DND-41 (cell line): ENCODE results near the gene INPP5A.

Source experiments
- ATAC-seq: fragments of 200-7000 bp; cut with Tn5 transposase; 3 replicates; pipeline ENCODE4 v1.9.1; 2021; ENCODE audit warnings: low read depth; ENCODE audit not compliant: insufficient read depth
- DNase-seq: peaks from one replicate; pipeline ENCODE4 v3.0.0-alpha.2; 2020
- H2AFZ ChIP-seq: 2 replicates; pipeline ENCODE4 v1.6.0; 2012; ENCODE audit warnings: low read depth, low read length
- H3K27ac ChIP-seq: 2 replicates; pipeline ENCODE4 v1.5.1; 2012; ENCODE audit warnings: low read length, inconsistent platforms
- H3K27me3 ChIP-seq: fragments of 200-600 bp; sonication (generic); 2 replicates; pipeline ENCODE4 v1.6.0; 2012; ENCODE audit warnings: low read length, mild to moderate bottlenecking, inconsistent platforms; ENCODE audit not compliant: insufficient read depth, poor library complexity
- H3K36me3 ChIP-seq: 2 replicates; pipeline ENCODE4 v1.5.1; 2012; ENCODE audit warnings: low read length, inconsistent platforms; ENCODE audit not compliant: insufficient read depth
- H3K4me1 ChIP-seq: 2 replicates; pipeline ENCODE4 v1.5.1; 2012; ENCODE audit warnings: mild to moderate bottlenecking, low read length; ENCODE audit not compliant: insufficient read depth
- H3K4me2 ChIP-seq: 2 replicates; pipeline ENCODE4 v1.6.0; 2012; ENCODE audit warnings: mild to moderate bottlenecking, moderate library complexity, low read length, inconsistent platforms; ENCODE audit not compliant: insufficient read depth
- H3K4me3 ChIP-seq, 2 experiments: fragments of 200-600 bp in 1 of 2; shearing (Covaris generic) in 1 of 2; 2 replicates each; pipeline ENCODE4 v1.5.1; 2012 to 2016; ENCODE audit warnings: inconsistent platforms in 2 of 2, low read length in 2 of 2, mild to moderate bottlenecking in 2 of 2, low read depth in 1 of 2, moderate library complexity in 1 of 2
- H3K79me2 ChIP-seq: 2 replicates; pipeline ENCODE4 v1.6.0; 2012; ENCODE audit warnings: low read length, inconsistent platforms; ENCODE audit not compliant: insufficient read depth
- H3K9ac ChIP-seq: 2 replicates; pipeline ENCODE4 v1.6.0; 2012; ENCODE audit warnings: low read depth, mild to moderate bottlenecking, inconsistent platforms, low read length, moderate library complexity
- H3K9me3 ChIP-seq: 2 replicates; pipeline ENCODE4 v1.5.1; 2012; ENCODE audit warnings: low read length, moderate library complexity, mild to moderate bottlenecking, inconsistent platforms; ENCODE audit not compliant: insufficient read depth, severe bottlenecking
- H4K20me1 ChIP-seq: 2 replicates; pipeline ENCODE4 v1.6.0; 2012; ENCODE audit warnings: low read length; ENCODE audit not compliant: insufficient read depth
- CTCF ChIP-seq: IDR thresholded peaks from 2 replicates; pipeline ENCODE4 v1.5.1; 2012; ENCODE audit warnings: borderline replicate concordance, low read length, moderate library complexity, mild to moderate bottlenecking; ENCODE audit not compliant: poor library complexity, severe bottlenecking; ENCODE audit errors: extremely low read depth
- EZH2 ChIP-seq: IDR thresholded peaks from 3 replicates; pipeline ENCODE4 v1.6.1; 2012; ENCODE audit warnings: borderline replicate concordance, low read depth, mild to moderate bottlenecking, moderate library complexity, low read length, inconsistent platforms; ENCODE audit not compliant: severe bottlenecking

INPP5A gene

GRCh38 chr10:132570265-132570664, 32.7 kb downstream of the INPP5A start:
- Histone ChIP-seq H3K27ac (no peak overlapping the region), H3K4me2 (no peak overlapping the region), H3K36me3 (no peaks in the 10 kb centered on the region), H2AFZ (no peak overlapping the region), H3K9ac (no peak overlapping the region), H4K20me1 (peaks cover 72% of the 10 kb centered on the region), H3K27me3 (no peaks in the 10 kb centered on the region), H3K79me2 (peaks cover 85% of the 10 kb centered on the region), H3K9me3 (no peaks in the 10 kb centered on the region), H3K4me3 (no peak overlapping the region), H3K4me1 (peaks cover 18% of the 10 kb centered on the region)
- TF ChIP-seq EZH2 (no peak), CTCF (no peak)
- DNase-seq (no peak), ATAC-seq (no peak)

- 0 out of 2 replicates have a peak overlapping the region, but pooled peaks have one; percentile 31 for H3K27ac ChIP-seq
- H3K4me2 ChIP-seq, result no peak overlapping the region
- no peak for TF ChIP-seq CTCF
- TF ChIP-seq EZH2, result no peak
- H3K27me3 ChIP-seq, result no peaks in the 10 kb centered on the region
- no peak overlapping the region for H3K4me3 ChIP-seq
- no peaks in the 10 kb centered on the region for H3K36me3 ChIP-seq
- H3K4me1 ChIP-seq, result peaks cover 18% of the 10 kb centered on the region
- peaks cover 85% of the 10 kb centered on the region for H3K79me2 ChIP-seq
- H3K9me3 ChIP-seq, result no peaks in the 10 kb centered on the region
- peaks cover 72% of the 10 kb centered on the region for H4K20me1 ChIP-seq
- no peak overlapping the region for H3K9ac ChIP-seq
- no peak overlapping the region for H2AFZ ChIP-seq
- ATAC-seq, result no peak
- DNase-seq, result no peak
These were observed 33.4 kb downstream of the INPP5A start for GRCh38 chr10:132570771-132571649.

GRCh38 chr10:132571650-132572544, 34.3 kb downstream of the INPP5A start:
- peaks cover 74% of the 10 kb centered on the region for H4K20me1 ChIP-seq
- H3K27ac ChIP-seq, result no peak overlapping the region; the same call in 1 of the 2 replicates
- H3K4me2 ChIP-seq, result no peak overlapping the region
- DNase-seq, result peak; percentile 78
- H3K4me3 ChIP-seq, result no peak overlapping the region
- H3K4me1 ChIP-seq, result peaks cover 18% of the 10 kb centered on the region
- no peak for TF ChIP-seq EZH2
- TF ChIP-seq CTCF, result peak; percentile 10
- no peak overlapping the region for H2AFZ ChIP-seq
- ATAC-seq, result peak; percentile 84
- no peaks in the 10 kb centered on the region for H3K36me3 ChIP-seq
- H3K27me3 ChIP-seq, result no peaks in the 10 kb centered on the region
- no peak overlapping the region for H3K9ac ChIP-seq
- H3K79me2 ChIP-seq, result peaks cover 85% of the 10 kb centered on the region
- no peaks in the 10 kb centered on the region for H3K9me3 ChIP-seq
